Sigmoid colon (tissue), 4 donors: Measurements from ENCODE around the gene ZDHHC5.

ENCODE experiments used
- CTCF ChIP-seq, 4 experiments: fragments of 450-650 bp in 3 of 4; fragments of 200-600 bp in 1 of 4; IDR thresholded peaks; one replicate each; pipeline ENCODE4 v1.5.1; 2016 to 2019; ENCODE audit warnings: antibody characterized with exemption in 4 of 4, mild to moderate bottlenecking in 3 of 4, moderate library complexity in 2 of 4
- POLR2A ChIP-seq, 2 donors: fragments of 450-650 bp; IDR thresholded peaks; one replicate each; pipeline ENCODE4 v1.6.1; 2016; ENCODE audit warnings: antibody characterized with exemption in 2 of 2, mild to moderate bottlenecking in 2 of 2, moderate library complexity in 2 of 2
- POLR2AphosphoS5 ChIP-seq, 4 donors: sonication (generic); formaldehyde crosslinking; IDR thresholded peaks; one replicate each; pipeline ENCODE4 v1.6.1; 2017; ENCODE audit warnings: antibody characterized with exemption in 4 of 4

- no peak for TF ChIP-seq POLR2AphosphoS5 (IDR thresholded peaks at IDR 0.05)
- no peak for TF ChIP-seq CTCF (IDR thresholded peaks at IDR 0.05)
- TF ChIP-seq POLR2A (IDR thresholded peaks at IDR 0.05), result no peak
These were observed 28.4 kb upstream of the ZDHHC5 start for GRCh38 chr11:57639321-57640067.
